GM20000 (cell line): ENCODE data around the gene VWA8.
"Not testable (repeated sequence)": the region's sequence is repeated elsewhere in the genome, so short reads cannot be mapped to it uniquely, and the experiment has no call there.

Experiments used
- DNase-seq: peaks from one replicate; pipeline ENCODE4 v3.0.0; 2012; ENCODE audit warnings: low spot score
- CTCF ChIP-seq: IDR thresholded peaks from 2 replicates; pipeline ENCODE4 v1.5.1; 2012; ENCODE audit warnings: mild to moderate bottlenecking, control low read depth; ENCODE audit errors: extremely low read depth, missing control alignments

The VWA8 gene

GRCh38 chr13:41582027-41582463, 378.9 kb downstream of the VWA8 start:
- TF ChIP-seq CTCF: no peak
- DNase-seq: no peak

GRCh38 chr13:41580345-41580744, 380.6 kb downstream of the VWA8 start:
- no peak for DNase-seq
- TF ChIP-seq CTCF: no peak

- TF ChIP-seq CTCF: no peak
- no peak for DNase-seq
Observed at GRCh38 chr13:41579881-41580280, 381.0 kb downstream of the VWA8 start.

GRCh38 chr13:41579168-41579567, 381.7 kb downstream of the VWA8 start:
- no peak for DNase-seq

GRCh38 chr13:41578371-41578770, 382.5 kb downstream of the VWA8 start:
- TF ChIP-seq CTCF: no peak
- DNase-seq: no peak

More at GRCh38 chr13:41579168-41579567, 381.7 kb downstream of the VWA8 start:
- TF ChIP-seq CTCF: no peak

- no peak for TF ChIP-seq CTCF
- no peak for DNase-seq
Observed at GRCh38 chr13:41577436-41577835, 383.5 kb downstream of the VWA8 start.

GRCh38 chr13:41573640-41574039, 387.3 kb downstream of the VWA8 start:
- not testable (repeated sequence) for DNase-seq

- DNase-seq: not testable (repeated sequence)
Observed at GRCh38 chr13:41571817-41572340, 389.0 kb downstream of the VWA8 start.
